B cell (primary cell): ENCODE measurements around the gene TNFRSF13B.

Experiments used
- EZH2 ChIP-seq: IDR thresholded peaks from 2 replicates; pipeline ENCODE4 v1.6.1; 2012; ENCODE audit warnings: borderline replicate concordance, low read depth, mild to moderate bottlenecking, moderate library complexity, low read length; ENCODE audit not compliant: insufficient read depth, poor library complexity, severe bottlenecking
- TF ChIP-seq, protein P1 (sequence below): fragments of 200-600 bp; IDR thresholded peaks from one replicate; pipeline ENCODE4 v1.8.0; 2022; ENCODE audit warnings: antibody characterized with exemption, mild to moderate bottlenecking

DNA sequence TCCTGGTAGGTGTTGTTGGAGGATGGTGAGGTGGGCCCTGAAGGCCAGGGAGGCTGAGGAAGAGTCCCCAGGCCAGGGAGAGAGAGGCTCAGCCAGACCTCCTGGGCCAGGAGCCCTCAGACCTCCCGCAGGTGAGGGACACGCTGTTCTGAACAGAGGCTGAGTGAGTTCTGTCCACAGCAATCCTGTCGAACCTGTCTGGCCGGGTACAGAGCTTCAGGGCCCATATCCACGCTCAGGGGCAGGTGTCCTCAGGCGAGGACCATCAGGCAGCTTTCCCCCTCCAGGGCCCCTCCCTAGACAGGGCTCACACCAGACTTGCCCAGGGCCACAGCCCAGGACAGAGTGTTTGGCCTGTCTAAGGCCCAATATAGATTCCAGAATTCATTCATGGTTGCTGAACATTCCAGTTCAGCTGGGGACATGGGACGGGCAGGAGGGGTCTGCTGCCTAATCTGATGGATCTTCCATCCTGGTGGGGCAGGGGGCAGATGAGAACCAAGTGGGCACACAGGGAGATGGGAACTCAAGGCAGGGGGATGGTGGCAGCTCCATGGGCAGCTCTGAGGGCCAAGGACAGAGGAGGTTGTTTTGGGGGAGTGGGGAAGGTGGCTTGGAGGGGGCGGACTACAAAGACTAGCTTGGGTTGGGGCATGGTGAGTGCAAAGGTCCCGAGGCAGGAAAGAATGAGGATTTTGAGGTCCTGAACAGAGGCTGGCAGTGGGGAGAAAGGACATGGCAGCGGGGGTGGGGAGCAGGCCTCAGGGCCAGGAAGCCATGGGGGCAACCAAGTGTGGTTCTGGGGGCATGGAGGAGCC lies 46.9 kb upstream of the TNFRSF13B start:
- TF ChIP-seq, protein P1, sequence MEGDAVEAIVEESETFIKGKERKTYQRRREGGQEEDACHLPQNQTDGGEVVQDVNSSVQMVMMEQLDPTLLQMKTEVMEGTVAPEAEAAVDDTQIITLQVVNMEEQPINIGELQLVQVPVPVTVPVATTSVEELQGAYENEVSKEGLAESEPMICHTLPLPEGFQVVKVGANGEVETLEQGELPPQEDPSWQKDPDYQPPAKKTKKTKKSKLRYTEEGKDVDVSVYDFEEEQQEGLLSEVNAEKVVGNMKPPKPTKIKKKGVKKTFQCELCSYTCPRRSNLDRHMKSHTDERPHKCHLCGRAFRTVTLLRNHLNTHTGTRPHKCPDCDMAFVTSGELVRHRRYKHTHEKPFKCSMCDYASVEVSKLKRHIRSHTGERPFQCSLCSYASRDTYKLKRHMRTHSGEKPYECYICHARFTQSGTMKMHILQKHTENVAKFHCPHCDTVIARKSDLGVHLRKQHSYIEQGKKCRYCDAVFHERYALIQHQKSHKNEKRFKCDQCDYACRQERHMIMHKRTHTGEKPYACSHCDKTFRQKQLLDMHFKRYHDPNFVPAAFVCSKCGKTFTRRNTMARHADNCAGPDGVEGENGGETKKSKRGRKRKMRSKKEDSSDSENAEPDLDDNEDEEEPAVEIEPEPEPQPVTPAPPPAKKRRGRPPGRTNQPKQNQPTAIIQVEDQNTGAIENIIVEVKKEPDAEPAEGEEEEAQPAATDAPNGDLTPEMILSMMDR = no peak
- TF ChIP-seq EZH2 = no peak
